Astrocyte of the spinal cord (primary cell): ENCODE measurements around the gene TRIM15.
"Not testable (repeated sequence)": the region's sequence is repeated elsewhere in the genome, so short reads cannot be mapped to it uniquely, and the experiment has no call there.

ENCODE experiments used
- DNase-seq: peaks from one replicate; pipeline ENCODE4 v3.0.0; 2011; ENCODE audit warnings: low read depth, low spot score
- H3K4me3 ChIP-seq: 2 replicates; pipeline ENCODE4 v1.5.1; 2011; ENCODE audit warnings: low read depth, mild to moderate bottlenecking, low read length, moderate library complexity
- in situ Hi-C: cut with HindIII; loops from 2 replicates; pipeline ENCODE4 v1.10.0; 2017; ENCODE audit warnings: low sequenced_read_pairs
- TF ChIP-seq, protein P1 (sequence below): IDR thresholded peaks from 2 replicates; pipeline ENCODE4 v1.5.1; 2012; ENCODE audit warnings: low read depth, mild to moderate bottlenecking, low read length, inconsistent platforms

Gene TRIM15

GRCh38 chr6:30214657-30214982 is 51.3 kb downstream of the TRIM15 start:
- peak overlapping the region; percentile 87 for H3K4me3 ChIP-seq
- no peak for DNase-seq
- in situ Hi-C loops: no loop called here
- TF ChIP-seq, protein P1, sequence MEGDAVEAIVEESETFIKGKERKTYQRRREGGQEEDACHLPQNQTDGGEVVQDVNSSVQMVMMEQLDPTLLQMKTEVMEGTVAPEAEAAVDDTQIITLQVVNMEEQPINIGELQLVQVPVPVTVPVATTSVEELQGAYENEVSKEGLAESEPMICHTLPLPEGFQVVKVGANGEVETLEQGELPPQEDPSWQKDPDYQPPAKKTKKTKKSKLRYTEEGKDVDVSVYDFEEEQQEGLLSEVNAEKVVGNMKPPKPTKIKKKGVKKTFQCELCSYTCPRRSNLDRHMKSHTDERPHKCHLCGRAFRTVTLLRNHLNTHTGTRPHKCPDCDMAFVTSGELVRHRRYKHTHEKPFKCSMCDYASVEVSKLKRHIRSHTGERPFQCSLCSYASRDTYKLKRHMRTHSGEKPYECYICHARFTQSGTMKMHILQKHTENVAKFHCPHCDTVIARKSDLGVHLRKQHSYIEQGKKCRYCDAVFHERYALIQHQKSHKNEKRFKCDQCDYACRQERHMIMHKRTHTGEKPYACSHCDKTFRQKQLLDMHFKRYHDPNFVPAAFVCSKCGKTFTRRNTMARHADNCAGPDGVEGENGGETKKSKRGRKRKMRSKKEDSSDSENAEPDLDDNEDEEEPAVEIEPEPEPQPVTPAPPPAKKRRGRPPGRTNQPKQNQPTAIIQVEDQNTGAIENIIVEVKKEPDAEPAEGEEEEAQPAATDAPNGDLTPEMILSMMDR: no peak

GRCh38 chr6:30216096-30216495 is 52.8 kb downstream of the TRIM15 start:
- TF ChIP-seq, protein P1: no peak

GRCh38 chr6:30219244-30219643 is 55.9 kb downstream of the TRIM15 start:
- in situ Hi-C loops: no loop called here
- H3K4me3 ChIP-seq: no peak overlapping the region
- DNase-seq: peak; percentile 49
- TF ChIP-seq, protein P1: peak; percentile 95

More at GRCh38 chr6:30216096-30216495, 52.8 kb downstream of the TRIM15 start:
- DNase-seq: no peak
- H3K4me3 ChIP-seq: no peak overlapping the region
- in situ Hi-C loops: no loop called here

GRCh38 chr6:30221395-30221794 is 58.0 kb downstream of the TRIM15 start:
- in situ Hi-C loops, DNase-seq: not testable (repeated sequence)

GRCh38 chr6:30221956-30222355 is 58.6 kb downstream of the TRIM15 start:
- H3K4me3 ChIP-seq, in situ Hi-C loops: not testable (repeated sequence)

More at GRCh38 chr6:30221395-30221794, 58.0 kb downstream of the TRIM15 start:
- H3K4me3 ChIP-seq: not testable (repeated sequence)

More at GRCh38 chr6:30221956-30222355, 58.6 kb downstream of the TRIM15 start:
- not testable (repeated sequence) for DNase-seq
